ENCODE results near the gene CCR1. TPM values are rescaled to one million over a fixed set of nuclear protein-coding genes. Genes with fewer than 3 reads are reported as not detected.

The CCR1 gene
- total and polyA plus RNA-seq, 9 of the 15 experiments (the other 6 are each of a cell fraction or from before 2014, with no cell fraction given) = not detected

DNA sequence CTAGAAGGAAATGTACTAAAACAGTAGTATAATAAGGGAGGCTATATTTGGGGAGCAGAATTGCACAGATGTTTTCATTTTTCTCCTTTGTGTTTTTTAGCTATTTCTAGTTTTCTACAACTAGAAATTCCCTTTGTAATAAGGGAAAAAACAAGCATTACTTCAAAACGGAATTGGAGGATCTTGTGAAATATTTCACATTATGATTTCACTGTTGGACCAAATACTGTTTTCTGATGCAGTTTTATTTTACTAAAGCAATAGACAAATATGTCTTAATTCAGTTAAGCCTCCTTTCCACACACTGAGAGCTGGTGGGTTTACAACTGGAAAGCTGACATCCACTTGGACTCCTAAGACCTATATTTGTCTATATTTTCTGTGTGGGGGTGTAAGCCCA is 7.3 kb downstream of the CCR1 start:
- Histone ChIP-seq H4K20me1 (replicated peaks; ENCODE audit: control insufficient read depth, insufficient read depth, low read length) (no peaks in the 10 kb centered on the region), H3K27ac (ENCODE audit: extremely low read depth, low read depth, low read length) (no peak overlapping the region), H3K4me2 (ENCODE audit: insufficient read depth, low read length) (no peak overlapping the region), H3K9ac (ENCODE audit: insufficient read depth in 1 of 2, low read depth in 2 of 2, low read length in 2 of 2) (no peak overlapping the region), H3K4me3 (no peak overlapping the region), H3K36me3 (ENCODE audit: control insufficient read depth, insufficient read depth, low read length) (no peaks in the 10 kb centered on the region), H3K4me1 (replicated peaks in 1 of 2; ENCODE audit: control insufficient read depth in 2 of 2, insufficient read depth in 2 of 2, low read length in 2 of 2) (no peaks in the 10 kb centered on the region), H2AFZ (ENCODE audit: low read depth, low read length) (no peak overlapping the region), H3K9me1 (ENCODE audit: control insufficient read depth, insufficient read depth, low read length) (no peaks in the 10 kb centered on the region), H3K27me3 (ENCODE audit: control insufficient read depth in 2 of 2, insufficient read depth in 2 of 2, low read length in 2 of 2) (peaks cover 2 to 11% of the 10 kb centered on the region in 2 experiments; a peak in 3 of 5 replicates), H3K79me2 (ENCODE audit: control insufficient read depth, insufficient read depth, low read length) (no peaks in the 10 kb centered on the region), H3K9me3 (replicated peaks; ENCODE audit: control insufficient read depth, insufficient read depth, low read depth, low read length) (no peaks in the 10 kb centered on the region)
- no TSS peak for BruUV-seq (replicated peaks)
- intact Hi-C loops (cut with micrococcal nuclease) (loop anchor here (10.0 kb wide), 2 partner anchors 116 to 1166 kb away; no protein-coding TSS in a partner anchor), in situ Hi-C loops (cut with MboI) (no loop called here)
- ATAC-seq (no peak), FAIRE-seq (no peak), DNase-seq (ENCODE audit: extremely low read depth in 1 of 4, low spot score in 3 of 4) (no peak)
- WGBS (ENCODE audit: insufficient coverage, low coverage, missing lambda C conversion rate) = 0% methylated on average over 1 of the region's 1 CpG
- POLR2A ChIA-PET = no interaction called here
- CTCF ChIA-PET (ENCODE audit: low intra/inter-chr PET ratio) = interaction anchor here (0.6 kb wide), 1 partner anchor 45 kb away, joined by 3 read pairs; no protein-coding TSS in a partner anchor
- TF ChIP-seq KDM5B (IDR thresholded peaks at IDR 0.05; ENCODE audit: insufficient replicate concordance, low read depth, low read length) (no peak), NFIX (CRISPR knock-in tag; IDR thresholded peaks at IDR 0.05; ENCODE audit: low read depth) (no peak), ZNF717 (CRISPR knock-in tag; IDR thresholded peaks at IDR 0.05) (no peak), U2AF1 (optimal IDR thresholded peaks at IDR 0.05; ENCODE audit: low read depth, low read length) (no peak), PTBP1 (IDR thresholded peaks at IDR 0.05; ENCODE audit: low read depth, low read length) (no peak), ARID2 (IDR thresholded peaks at IDR 0.05) (no peak), ZBTB8A (IDR thresholded peaks at IDR 0.05; ENCODE audit: partially characterized antibody) (no peak), RBM39 (optimal IDR thresholded peaks at IDR 0.05; ENCODE audit: low read depth, low read length) (no peak), CBX2 (IDR thresholded peaks at IDR 0.05; ENCODE audit: insufficient read depth, low read length, poor library complexity, severe bottlenecking) (no peak), SREBF1 (IDR thresholded peaks at IDR 0.05; ENCODE audit: borderline replicate concordance, low read depth, low read length) (no peak), RBBP5 (IDR thresholded peaks at IDR 0.05; ENCODE audit: borderline replicate concordance, insufficient read depth, low read length, poor library complexity, severe bottlenecking) (no peak), MAFK (IDR thresholded peaks at IDR 0.05; ENCODE audit: low read length) (no peak), ZBTB34 (CRISPR knock-in tag; IDR thresholded peaks at IDR 0.05) (no peak), ARNT (IDR thresholded peaks at IDR 0.05) (no peak)
- TF ChIP-seq, protein P1, sequence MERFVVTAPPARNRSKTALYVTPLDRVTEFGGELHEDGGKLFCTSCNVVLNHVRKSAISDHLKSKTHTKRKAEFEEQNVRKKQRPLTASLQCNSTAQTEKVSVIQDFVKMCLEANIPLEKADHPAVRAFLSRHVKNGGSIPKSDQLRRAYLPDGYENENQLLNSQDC (CRISPR knock-in tag; IDR thresholded peaks at IDR 0.05) = no peak
- TF ChIP-seq, protein P2, sequence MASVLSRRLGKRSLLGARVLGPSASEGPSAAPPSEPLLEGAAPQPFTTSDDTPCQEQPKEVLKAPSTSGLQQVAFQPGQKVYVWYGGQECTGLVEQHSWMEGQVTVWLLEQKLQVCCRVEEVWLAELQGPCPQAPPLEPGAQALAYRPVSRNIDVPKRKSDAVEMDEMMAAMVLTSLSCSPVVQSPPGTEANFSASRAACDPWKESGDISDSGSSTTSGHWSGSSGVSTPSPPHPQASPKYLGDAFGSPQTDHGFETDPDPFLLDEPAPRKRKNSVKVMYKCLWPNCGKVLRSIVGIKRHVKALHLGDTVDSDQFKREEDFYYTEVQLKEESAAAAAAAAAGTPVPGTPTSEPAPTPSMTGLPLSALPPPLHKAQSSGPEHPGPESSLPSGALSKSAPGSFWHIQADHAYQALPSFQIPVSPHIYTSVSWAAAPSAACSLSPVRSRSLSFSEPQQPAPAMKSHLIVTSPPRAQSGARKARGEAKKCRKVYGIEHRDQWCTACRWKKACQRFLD (CRISPR knock-in tag; IDR thresholded peaks at IDR 0.05) = no peak

Measured in K562 (cell line).